H9 (cell line): Measurements from ENCODE around the gene ARMC9. TPM values are rescaled to one million over a fixed set of nuclear protein-coding genes. Genes with fewer than 3 reads are reported as not detected.

Experiments used
- DNase-seq: peaks from one replicate; pipeline ENCODE4 v3.0.0-alpha.2; 2017
- H2AFZ ChIP-seq: one replicate; pipeline ENCODE4 v1.6.1; 2013; ENCODE audit warnings: mild to moderate bottlenecking, low read length, control low read depth, moderate library complexity
- H2AK5ac ChIP-seq: 2 replicates; pipeline ENCODE4 v1.6.1; 2013; ENCODE audit warnings: low read length, control low read depth, mixed read lengths; ENCODE audit not compliant: insufficient read length
- H2BK120ac ChIP-seq: one replicate; pipeline ENCODE4 v1.6.1; 2013; ENCODE audit warnings: low read depth, mild to moderate bottlenecking, low read length, control low read depth, inconsistent platforms; ENCODE audit not compliant: poor library complexity, severe bottlenecking
- H2BK12ac ChIP-seq: 2 replicates; pipeline ENCODE4 v1.6.1; 2013; ENCODE audit warnings: low read length, control low read depth, mixed read lengths, low read depth; ENCODE audit not compliant: insufficient read length
- H2BK15ac ChIP-seq: 2 replicates; pipeline ENCODE4 v1.6.1; 2013; ENCODE audit warnings: low read depth, low read length, control low read depth
- H2BK20ac ChIP-seq: one replicate; pipeline ENCODE4 v1.6.1; 2013; ENCODE audit warnings: low read depth, mild to moderate bottlenecking, low read length, control low read depth, inconsistent platforms; ENCODE audit not compliant: poor library complexity, severe bottlenecking
- H2BK5ac ChIP-seq: 2 replicates; pipeline ENCODE4 v1.6.1; 2013; ENCODE audit warnings: low read length, control low read depth, mixed read lengths; ENCODE audit not compliant: insufficient read length
- H3K14ac ChIP-seq: 2 replicates; pipeline ENCODE4 v1.6.1; 2013; ENCODE audit warnings: low read length, control low read depth; ENCODE audit not compliant: insufficient read depth
- H3K18ac ChIP-seq: 2 replicates; pipeline ENCODE4 v1.6.1; 2013; ENCODE audit warnings: low read depth, mild to moderate bottlenecking, mixed read lengths, low read length, control low read depth; ENCODE audit not compliant: insufficient read length
- H3K23ac ChIP-seq: 2 replicates; pipeline ENCODE4 v1.6.1; 2013; ENCODE audit warnings: low read length, control low read depth, mixed read lengths, low read depth; ENCODE audit not compliant: insufficient read length
- H3K23me2 ChIP-seq: 2 replicates; pipeline ENCODE4 v1.6.1; 2013; ENCODE audit warnings: low read depth, mild to moderate bottlenecking, mixed read lengths, low read length, control low read depth; ENCODE audit not compliant: insufficient read length, poor library complexity, severe bottlenecking
- H3K27ac ChIP-seq: 2 replicates; pipeline ENCODE4 v1.5.1; 2013; ENCODE audit warnings: low read length, control low read depth, mixed read lengths, low read depth; ENCODE audit not compliant: insufficient read length
- H3K27me3 ChIP-seq: 2 replicates; pipeline ENCODE4 v1.6.1; 2013; ENCODE audit warnings: low read length, control low read depth, inconsistent platforms; ENCODE audit not compliant: insufficient read depth
- H3K4ac ChIP-seq: 2 replicates; pipeline ENCODE4 v1.6.1; 2013; ENCODE audit warnings: low read depth, mild to moderate bottlenecking, control low read depth, inconsistent platforms, low read length, moderate library complexity
- H3K4me1 ChIP-seq: 2 replicates; pipeline ENCODE4 v1.6.1; 2013; ENCODE audit warnings: low read length, control low read depth, inconsistent platforms; ENCODE audit not compliant: insufficient read depth
- H3K4me2 ChIP-seq: 2 replicates; pipeline ENCODE4 v1.6.1; 2013; ENCODE audit warnings: low read length, control low read depth, mixed read lengths; ENCODE audit not compliant: insufficient read length, insufficient read depth
- H3K56ac ChIP-seq: 2 replicates; pipeline ENCODE4 v1.6.1; 2013; ENCODE audit warnings: low read depth, mild to moderate bottlenecking, mixed read lengths, low read length, control low read depth; ENCODE audit not compliant: insufficient read length
- H3K79me1 ChIP-seq: 2 replicates; pipeline ENCODE4 v1.6.1; 2013; ENCODE audit warnings: low read depth, mild to moderate bottlenecking, moderate library complexity, low read length, control low read depth, inconsistent platforms; ENCODE audit not compliant: insufficient read depth, poor library complexity, severe bottlenecking
- H3K79me2 ChIP-seq: 2 replicates; pipeline ENCODE4 v1.6.1; 2013; ENCODE audit warnings: low read length, control low read depth, inconsistent platforms; ENCODE audit not compliant: insufficient read depth
- H3K9ac ChIP-seq: 2 replicates; pipeline ENCODE4 v1.6.1; 2013; ENCODE audit warnings: low read length, control low read depth, mixed read lengths; ENCODE audit not compliant: insufficient read length; ENCODE audit errors: extremely low read depth
- H3K9me3 ChIP-seq: one replicate; pipeline ENCODE4 v1.6.1; 2013; ENCODE audit warnings: low read depth, low read length, inconsistent platforms; ENCODE audit not compliant: control insufficient read depth
- H3T11ph ChIP-seq: one replicate; pipeline ENCODE4 v1.6.1; 2013; ENCODE audit warnings: mild to moderate bottlenecking, low read length, control low read depth, inconsistent platforms
- H4K20me1 ChIP-seq: one replicate; pipeline ENCODE4 v1.6.1; 2013; ENCODE audit not compliant: control insufficient read depth, insufficient read length, insufficient read depth
- H4K5ac ChIP-seq: 2 replicates; pipeline ENCODE4 v1.6.1; 2013; ENCODE audit warnings: low read depth, mild to moderate bottlenecking, mixed read lengths, low read length, control low read depth; ENCODE audit not compliant: insufficient read length
- H4K8ac ChIP-seq: replicated peaks from 2 replicates; pipeline ENCODE4 v1.6.1; 2013; ENCODE audit warnings: low read length, control low read depth, mixed read lengths, low read depth; ENCODE audit not compliant: insufficient read length
- H4K91ac ChIP-seq: 2 replicates; pipeline ENCODE4 v1.6.1; 2013; ENCODE audit warnings: low read depth, mild to moderate bottlenecking, moderate library complexity, mixed read lengths, low read length, control low read depth; ENCODE audit not compliant: insufficient read length
- H3K27ac Mint-ChIP-seq, 3 experiments: 2 replicates in 2 of 3; 3 replicates in 1 of 3; pipeline ENCODE4 v1.8.0; 2020 to 2021; ENCODE audit warnings: mixed read lengths in 3 of 3, mild to moderate bottlenecking in 1 of 3, moderate library complexity in 1 of 3
- H3K27me3 Mint-ChIP-seq: 2 replicates; pipeline ENCODE4 v1.8.0; 2021; ENCODE audit warnings: low read depth, mild to moderate bottlenecking, moderate library complexity, mixed read lengths
- H3K36me3 Mint-ChIP-seq, 3 experiments: 2 replicates in 2 of 3; 3 replicates in 1 of 3; pipeline ENCODE4 v1.8.0; 2020 to 2021; ENCODE audit warnings: low read depth in 3 of 3, mixed read lengths in 3 of 3; ENCODE audit not compliant: insufficient read depth in 1 of 3
- H3K4me1 Mint-ChIP-seq, 2 experiments: 2 replicates each; pipeline ENCODE4 v1.8.0; 2020; ENCODE audit warnings: mixed read lengths in 2 of 2
- H3K4me3 Mint-ChIP-seq, 2 experiments: 2 replicates in 1 of 2; 3 replicates in 1 of 2; pipeline ENCODE4 v1.8.0; 2020 to 2021; ENCODE audit warnings: mild to moderate bottlenecking in 2 of 2, mixed read lengths in 2 of 2, moderate library complexity in 1 of 2
- H3K9me3 Mint-ChIP-seq, 2 experiments: 2 replicates in 1 of 2; 3 replicates in 1 of 2; pipeline ENCODE4 v1.8.0; 2020; ENCODE audit warnings: mild to moderate bottlenecking in 2 of 2, mixed read lengths in 2 of 2, moderate library complexity in 1 of 2
- WGBS: extraction: QIAGEN DNeasy Blood & Tissue Kit; methylation state at CpG from one replicate; pipeline ENCODE4 v1.1.7; 2013; ENCODE audit warnings: missing lambda C conversion rate, low lambda C conversion rate, mixed read lengths; ENCODE audit not compliant: insufficient read length; ENCODE audit errors: extremely low coverage; 5-methylcytosine and 5-hydroxymethylcytosine counted together
- total RNA-seq: library from RNA; stranded (reverse); gene quantifications from 2 replicates; pipeline ENCODE4 v1.2.1, GENCODE V29; 2021
- TF ChIP-seq, protein P1 (sequence below): fragments of 200-600 bp; sonication (generic); conservative IDR thresholded peaks from 3 replicates; pipeline ENCODE4 v1.8.0; 2021; ENCODE audit warnings: antibody characterized with exemption, mild to moderate bottlenecking

The ARMC9 gene
- total RNA-seq, 1 experiment from 2014 or later: 37.6 TPM

DNA sequence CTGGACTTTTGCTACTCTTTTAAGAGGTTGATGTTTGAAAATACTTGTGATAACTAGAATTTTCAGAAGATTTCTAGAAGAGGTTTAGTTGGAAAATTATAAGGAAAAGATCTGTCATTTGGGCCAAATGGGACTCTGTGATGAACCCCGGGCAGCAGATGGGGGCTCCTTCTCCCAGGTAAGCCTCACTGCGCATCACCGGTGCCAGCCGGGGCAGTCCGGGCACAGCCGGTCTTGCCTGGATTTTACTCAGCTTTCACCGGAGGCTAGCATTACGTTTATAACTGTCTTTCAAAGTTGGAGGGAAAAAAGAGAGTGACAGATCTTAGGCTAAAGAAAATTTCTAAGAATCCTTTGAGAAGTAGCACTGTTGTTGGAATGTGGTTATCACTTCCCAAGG is 99.7 kb downstream of the ARMC9 start:
- no peak overlapping the region for H3K9ac ChIP-seq
- H3K23ac ChIP-seq: no peak overlapping the region
- H3K18ac ChIP-seq: no peak overlapping the region
- H3K56ac ChIP-seq: no peak overlapping the region
- H3K4me3 Mint-ChIP-seq: no peak overlapping the region
- no CpG with 5 or more reads among the region's 8 CpGs for WGBS
- H3K14ac ChIP-seq: no peak overlapping the region
- H3T11ph ChIP-seq: no peak overlapping the region
- no peak overlapping the region for H2AFZ ChIP-seq
- H3K27ac ChIP-seq: no peak overlapping the region
- TF ChIP-seq, protein P1, sequence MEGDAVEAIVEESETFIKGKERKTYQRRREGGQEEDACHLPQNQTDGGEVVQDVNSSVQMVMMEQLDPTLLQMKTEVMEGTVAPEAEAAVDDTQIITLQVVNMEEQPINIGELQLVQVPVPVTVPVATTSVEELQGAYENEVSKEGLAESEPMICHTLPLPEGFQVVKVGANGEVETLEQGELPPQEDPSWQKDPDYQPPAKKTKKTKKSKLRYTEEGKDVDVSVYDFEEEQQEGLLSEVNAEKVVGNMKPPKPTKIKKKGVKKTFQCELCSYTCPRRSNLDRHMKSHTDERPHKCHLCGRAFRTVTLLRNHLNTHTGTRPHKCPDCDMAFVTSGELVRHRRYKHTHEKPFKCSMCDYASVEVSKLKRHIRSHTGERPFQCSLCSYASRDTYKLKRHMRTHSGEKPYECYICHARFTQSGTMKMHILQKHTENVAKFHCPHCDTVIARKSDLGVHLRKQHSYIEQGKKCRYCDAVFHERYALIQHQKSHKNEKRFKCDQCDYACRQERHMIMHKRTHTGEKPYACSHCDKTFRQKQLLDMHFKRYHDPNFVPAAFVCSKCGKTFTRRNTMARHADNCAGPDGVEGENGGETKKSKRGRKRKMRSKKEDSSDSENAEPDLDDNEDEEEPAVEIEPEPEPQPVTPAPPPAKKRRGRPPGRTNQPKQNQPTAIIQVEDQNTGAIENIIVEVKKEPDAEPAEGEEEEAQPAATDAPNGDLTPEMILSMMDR: no peak
- H4K5ac ChIP-seq: no peak overlapping the region
- no peaks in the 10 kb centered on the region for H3K27me3 Mint-ChIP-seq
- H2BK5ac ChIP-seq: no peak overlapping the region
- no peak overlapping the region for H4K91ac ChIP-seq
- no peak overlapping the region for H2BK120ac ChIP-seq
- no peak overlapping the region for H2BK20ac ChIP-seq
- H3K4me1 Mint-ChIP-seq: peaks cover 8 to 13% of the 10 kb centered on the region in 2 experiments
- no peaks in the 10 kb centered on the region for H3K79me2 ChIP-seq
- peaks cover 0 to 9% (median 3%) of the 10 kb centered on the region in 3 experiments; a peak in 5 of 7 replicates for H3K36me3 Mint-ChIP-seq
- no peaks in the 10 kb centered on the region for H4K20me1 ChIP-seq
- no peak overlapping the region for H2BK15ac ChIP-seq
- H3K4me2 ChIP-seq: no peak overlapping the region
- no peak overlapping the region for H3K4ac ChIP-seq
- no peaks in the 10 kb centered on the region for H3K79me1 ChIP-seq
- H2AK5ac ChIP-seq: no peak overlapping the region
- H3K9me3 Mint-ChIP-seq: no peaks in the 10 kb centered on the region
- no peak overlapping the region for H4K8ac ChIP-seq
- no peak overlapping the region for H2BK12ac ChIP-seq
- no peaks in the 10 kb centered on the region for H3K23me2 ChIP-seq
- no peak overlapping the region for H3K27ac Mint-ChIP-seq
- H3K9me3 ChIP-seq: no peaks in the 10 kb centered on the region
- H3K27me3 ChIP-seq: no peaks in the 10 kb centered on the region
- H3K4me1 ChIP-seq: no peaks in the 10 kb centered on the region
- DNase-seq: no peak
